Suppressor macrophage (primary cell): ENCODE data around the gene PRR7.

ENCODE experiments used
- DNase-seq, 4 experiments: peaks; one replicate each; pipeline ENCODE4 v3.0.0-alpha.2; 2020 to 2022

The PRR7 gene

DNA sequence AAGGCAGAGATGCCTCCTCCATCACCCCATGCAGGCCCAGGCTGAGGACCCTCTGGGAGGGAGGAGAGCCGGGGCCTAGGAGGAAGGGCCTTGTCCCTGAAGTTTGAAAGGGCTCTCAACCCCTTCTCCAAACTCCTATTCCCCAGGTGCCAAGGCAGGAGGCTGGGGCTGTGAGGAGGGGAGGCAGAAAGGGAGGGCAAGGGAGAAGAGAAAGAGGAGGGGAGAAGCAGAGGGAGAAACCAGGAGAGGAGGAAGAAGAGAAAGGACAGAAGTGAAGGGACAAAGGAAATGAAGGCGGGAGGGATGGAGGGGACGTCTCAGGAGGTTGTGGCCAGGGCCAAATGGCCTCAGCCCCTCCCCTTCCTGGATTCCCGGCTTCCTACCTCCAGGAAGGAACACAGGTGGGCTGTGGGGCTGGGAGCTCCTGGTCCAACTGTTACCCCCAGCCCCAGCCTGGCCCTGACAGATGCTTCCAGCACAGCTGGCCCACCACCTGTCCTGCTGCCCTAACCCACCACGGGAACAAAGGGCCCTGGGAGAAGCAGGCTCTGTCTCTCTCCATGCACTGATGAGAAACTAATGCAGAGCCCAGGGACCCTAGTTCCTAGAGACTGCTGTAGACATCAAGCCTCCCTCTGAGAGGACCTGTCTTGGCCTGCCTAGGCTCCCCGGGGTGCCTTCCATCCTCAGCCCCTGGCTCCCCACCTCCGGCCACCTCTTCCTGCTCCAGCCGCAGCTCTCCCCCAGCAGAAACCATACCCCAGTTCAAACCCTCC, 23.3 kb downstream of the PRR7 start:
- DNase-seq = no peak

DNA sequence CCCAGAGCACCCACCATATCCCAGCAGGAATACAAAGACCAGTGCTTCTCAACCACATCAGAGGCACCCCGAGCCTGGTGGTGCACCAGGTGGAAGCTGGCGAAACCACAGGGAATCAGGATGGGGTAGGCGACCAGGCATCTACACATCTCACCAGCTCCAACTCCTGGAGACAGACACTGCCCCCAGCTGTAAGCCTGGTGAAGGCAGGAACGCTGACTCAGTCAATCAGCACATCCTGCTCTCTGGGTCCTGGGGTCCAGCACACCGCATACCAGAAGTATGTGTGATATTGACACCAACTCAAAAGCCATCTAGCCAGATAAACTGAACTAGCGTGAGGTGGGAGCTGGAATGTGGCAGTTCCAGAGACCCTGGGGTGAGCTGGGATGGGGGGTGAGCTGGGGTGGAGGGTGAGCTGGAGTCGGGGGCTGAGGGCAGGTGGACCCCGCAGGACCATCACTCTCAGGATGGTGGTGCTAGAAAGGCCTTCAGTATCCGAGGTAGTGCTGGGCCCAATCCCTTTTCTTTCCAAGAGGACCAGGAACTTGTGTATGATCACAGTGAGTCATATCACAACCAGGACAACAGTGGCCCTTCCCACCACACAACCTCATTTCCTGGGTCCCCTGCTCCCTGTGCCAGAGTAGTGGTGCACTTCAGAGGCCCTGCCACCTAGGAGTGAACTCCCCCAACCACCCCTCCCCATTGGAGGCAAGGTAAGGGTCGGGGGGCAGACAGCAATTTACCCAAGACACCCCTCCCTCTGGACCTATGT, 24.3 kb downstream of the PRR7 start:
- DNase-seq = no peak

DNA sequence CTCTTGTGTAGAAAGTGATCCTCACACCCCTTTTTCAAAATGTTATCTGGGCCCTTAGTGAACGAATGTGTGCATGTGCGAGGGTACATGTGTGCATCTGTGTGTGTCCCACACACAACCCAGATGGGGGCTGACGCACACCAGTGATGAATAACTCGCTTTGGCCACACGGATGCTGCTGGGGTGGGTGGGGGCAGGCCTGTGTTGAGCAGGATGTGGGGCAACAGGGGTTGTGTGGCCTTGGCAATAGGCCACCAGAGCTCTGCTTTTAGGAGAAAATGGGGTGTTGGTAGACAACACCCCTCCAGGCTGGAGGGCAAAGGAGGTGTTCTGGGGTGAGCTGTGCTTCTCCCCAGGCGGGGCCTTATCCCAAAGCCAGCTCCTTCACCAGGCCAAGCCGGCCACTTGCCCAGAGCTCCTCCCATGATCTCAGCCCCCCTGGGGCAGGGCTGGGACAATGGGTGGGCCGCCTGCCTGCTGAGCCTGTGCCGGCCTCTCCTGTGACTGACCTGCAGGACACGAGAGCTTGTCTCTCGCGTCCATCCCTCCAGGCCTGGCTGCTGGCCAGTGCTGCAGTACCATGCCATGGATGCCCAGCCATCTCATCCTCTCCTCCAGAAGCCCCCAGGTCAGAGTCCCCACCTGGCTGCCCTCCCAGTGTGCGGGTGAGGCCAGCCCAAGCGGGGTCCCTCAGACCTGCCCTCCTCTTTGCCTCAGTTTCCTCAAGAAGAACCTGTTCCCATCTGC, 25.2 kb downstream of the PRR7 start:
- no peak for DNase-seq

DNA sequence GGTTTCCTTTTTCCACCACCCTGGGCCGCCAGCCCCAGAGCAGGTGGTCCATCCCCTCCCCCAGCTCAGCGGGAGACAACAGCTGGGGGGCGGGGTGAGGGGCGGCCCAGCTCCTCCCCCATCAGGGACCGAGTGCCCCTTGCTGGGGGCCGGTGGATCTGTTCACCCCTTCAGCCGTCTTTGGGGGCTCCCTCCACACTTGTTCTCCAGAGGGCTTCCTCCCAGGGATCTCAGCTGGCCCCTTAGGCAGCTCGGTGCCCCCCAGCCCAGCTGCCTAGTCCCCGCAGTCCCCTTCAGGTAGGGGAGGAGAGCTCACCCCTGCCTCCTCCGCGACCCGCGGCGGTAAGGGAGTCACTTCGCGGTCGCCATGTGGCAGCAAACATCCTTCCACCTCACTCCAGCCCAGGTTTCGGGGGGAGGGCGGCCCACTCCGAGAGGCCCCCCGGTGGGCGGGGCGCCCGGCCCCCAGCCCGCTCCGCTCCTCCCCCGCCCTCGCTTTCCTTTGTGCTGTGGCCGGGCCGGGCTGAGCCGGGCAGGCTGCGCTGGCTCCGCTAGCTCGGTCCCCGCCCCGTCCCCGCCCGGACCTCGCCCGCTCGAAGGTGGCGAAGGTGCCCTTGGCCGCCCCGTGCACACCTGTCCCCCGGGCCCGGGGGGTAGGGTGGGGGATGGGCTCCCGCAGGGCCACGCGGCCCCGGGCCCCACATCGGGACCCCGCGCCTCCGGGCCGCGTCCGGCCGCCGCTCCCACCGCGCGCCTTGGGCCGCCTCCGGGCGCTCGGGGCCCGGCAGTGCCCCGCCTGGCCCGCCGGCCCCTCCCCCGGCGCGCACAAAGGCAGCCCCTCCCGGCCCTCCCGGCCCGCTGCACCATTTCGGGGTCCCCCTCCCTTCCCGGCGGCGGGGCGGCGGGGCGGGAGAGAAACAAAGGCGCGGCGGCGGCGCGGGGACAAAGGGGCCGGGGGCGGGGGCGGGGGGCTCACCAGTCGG, 26.1 kb downstream of the PRR7 start:
- DNase-seq = peak in 1 of 4 experiments; percentile 42

DNA sequence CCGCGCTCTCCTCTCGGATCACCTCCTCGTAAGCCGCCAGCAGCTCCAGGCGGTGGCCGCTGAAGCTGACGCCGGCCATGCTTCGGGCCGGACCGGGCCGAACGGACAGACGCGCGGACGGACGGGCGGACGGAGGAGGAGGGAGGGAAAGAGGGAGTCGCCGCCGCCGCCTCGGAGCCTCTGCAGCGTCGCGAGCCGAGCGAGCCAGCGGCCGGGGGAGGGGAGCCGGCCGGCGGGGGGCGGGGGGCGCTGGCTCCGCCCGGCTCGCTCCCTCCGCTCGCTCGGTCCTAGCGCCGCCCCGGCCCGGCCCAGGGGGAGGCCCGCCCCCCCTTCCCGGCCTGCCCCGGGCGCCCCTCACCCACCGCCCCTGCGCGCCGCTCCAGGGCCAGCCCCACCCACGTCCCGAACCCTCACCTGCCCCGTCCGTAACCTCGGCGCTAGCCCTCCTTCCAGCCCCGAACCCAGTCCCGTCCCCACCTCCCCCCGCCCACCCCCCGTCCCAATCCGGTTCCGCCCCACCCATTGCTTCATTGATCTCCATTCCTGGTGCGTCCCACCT, 26.9 kb downstream of the PRR7 start, which contains the start of gene DBN1:
Gene DBN1, minus strand, starts transcription at position 192 of the 559 bp plus-strand sequence. Its CDS starts 113 bp downstream, at position 79.
- peak in 1 of 4 experiments; percentile 56 for DNase-seq

DNA sequence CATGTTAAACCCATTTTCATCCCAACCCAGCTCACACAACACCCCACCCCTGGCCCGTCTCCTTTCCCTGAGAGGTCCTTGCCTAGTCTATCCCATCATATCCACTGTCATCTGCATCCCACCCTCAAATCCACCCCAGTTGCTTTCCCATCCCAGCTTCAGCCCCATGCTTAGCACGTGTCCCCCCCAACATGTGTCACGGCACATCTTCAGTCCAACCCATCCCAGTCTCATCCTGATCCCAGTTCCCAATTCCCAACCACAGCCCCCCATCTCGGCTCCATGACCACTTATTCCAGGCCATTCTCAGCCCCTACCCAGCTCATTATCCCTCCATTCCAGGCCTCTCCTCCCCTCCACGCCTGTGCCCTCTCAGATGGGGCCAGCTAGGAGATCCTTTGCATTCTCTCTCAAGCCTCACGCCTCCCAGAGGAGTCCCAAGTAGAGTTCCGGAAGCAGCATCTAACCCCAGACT, 27.4 kb downstream of the PRR7 start:
- no peak for DNase-seq

DNA sequence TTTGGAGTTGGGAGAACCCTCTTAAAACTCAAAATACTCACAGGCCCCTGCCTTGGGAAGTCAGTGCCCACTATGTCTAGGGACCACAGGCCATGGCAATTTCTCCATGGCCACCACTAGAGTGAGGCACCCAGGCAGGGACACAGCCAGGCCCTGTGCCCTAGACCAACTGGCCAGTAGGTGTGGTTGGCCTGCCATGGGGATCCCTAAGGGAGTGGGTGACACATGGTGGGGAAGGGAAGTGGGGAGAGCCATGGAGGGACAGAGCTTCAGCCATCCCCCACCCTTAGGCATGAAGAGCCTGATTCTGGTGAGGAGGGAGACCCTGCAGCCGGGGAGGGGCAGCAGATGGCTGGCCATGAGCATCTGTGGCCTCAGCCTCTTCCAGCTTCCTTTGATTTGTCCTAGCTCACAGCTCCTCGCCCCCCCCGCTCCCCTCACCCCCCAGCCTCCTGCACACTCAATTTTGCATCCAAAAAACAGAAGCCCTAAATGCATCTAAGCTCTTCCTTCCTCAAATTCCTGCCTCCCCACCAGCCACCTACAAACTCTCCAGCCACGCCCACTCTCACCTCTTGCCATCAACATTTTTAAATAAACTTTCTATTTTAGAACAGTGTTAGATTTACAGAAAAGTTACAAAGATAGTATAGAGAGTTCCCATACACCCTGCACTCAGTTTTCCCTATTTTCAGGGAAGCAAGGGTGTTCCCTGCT, 28.4 kb downstream of the PRR7 start:
- peak in 2 of 4 experiments; percentile 37 to 55 for DNase-seq

DNA sequence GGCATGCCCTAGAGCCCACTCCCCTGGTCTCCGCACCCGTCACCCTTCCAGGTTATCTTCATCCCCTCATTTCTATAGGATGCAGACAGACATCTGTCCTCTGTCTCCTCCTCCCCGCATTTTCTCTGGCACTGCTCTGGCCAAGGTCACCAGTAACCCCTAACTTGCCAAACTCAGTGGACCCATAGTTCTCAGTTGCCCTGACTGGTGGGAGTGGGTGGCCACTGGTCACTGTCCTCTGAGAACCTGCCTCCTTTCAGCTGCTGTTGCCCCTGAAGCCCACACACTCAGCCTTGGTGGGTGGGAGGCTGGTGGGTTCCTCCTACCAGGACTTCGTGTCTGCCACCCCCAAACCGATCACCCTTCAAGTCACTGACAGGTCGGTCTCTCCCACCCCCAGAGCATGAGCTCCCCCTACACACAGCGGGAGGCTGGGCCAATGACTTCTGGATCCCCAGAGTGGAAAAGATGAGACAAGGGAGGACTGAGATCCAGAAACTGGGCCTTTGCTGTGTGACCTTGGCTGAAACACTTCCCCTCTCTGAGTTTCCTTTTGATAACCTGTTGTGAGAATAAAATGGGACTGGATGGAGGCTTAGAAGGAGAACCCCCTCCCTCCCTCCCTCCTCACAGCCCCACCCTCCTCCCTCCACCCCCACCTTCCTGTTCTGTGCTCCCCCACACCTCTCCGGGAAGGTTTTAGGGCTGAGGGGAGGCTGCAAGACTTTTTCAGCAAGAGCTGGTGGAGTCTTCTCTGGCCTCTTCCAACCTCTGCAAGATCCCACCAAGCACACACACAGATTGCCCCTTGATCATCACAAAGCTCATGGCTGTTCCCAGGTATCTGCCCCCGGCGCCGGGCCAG, 29.2 kb downstream of the PRR7 start:
- DNase-seq = no peak

DNA sequence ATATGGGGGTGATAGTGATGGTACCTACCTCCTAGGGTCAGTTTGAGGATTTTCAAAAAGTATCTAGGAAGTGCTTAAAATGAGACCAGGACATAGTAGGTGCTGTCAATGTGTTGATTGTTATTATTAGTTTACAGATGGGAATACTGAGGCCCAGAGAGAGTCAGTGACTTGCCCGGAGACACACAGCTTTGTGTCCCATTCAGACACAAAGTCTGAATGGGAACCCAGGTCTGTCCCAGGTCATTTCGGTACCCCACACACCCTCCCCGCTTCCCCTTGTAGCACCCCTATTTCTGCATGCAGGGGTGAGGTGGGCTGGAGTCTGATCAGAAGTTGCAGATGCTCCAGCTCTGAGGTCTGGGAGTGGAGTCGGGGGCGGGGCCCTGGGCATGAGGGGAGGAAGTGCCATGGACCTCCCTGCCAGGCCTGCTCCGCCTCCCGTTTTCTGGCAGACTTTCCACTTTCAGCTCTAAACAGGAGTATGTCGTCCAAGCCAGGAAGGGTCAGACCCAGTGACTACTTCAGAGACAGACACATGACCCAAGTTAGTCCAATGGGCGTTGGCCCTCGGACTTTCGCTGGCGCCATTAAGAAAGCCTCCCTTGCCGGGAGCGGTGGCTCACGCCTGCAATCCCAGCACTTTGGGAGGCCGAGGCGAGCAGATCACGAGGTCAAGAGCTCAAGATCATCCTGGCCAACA, 30.1 kb downstream of the PRR7 start:
- peak in 1 of 4 experiments; percentile 47 for DNase-seq

DNA sequence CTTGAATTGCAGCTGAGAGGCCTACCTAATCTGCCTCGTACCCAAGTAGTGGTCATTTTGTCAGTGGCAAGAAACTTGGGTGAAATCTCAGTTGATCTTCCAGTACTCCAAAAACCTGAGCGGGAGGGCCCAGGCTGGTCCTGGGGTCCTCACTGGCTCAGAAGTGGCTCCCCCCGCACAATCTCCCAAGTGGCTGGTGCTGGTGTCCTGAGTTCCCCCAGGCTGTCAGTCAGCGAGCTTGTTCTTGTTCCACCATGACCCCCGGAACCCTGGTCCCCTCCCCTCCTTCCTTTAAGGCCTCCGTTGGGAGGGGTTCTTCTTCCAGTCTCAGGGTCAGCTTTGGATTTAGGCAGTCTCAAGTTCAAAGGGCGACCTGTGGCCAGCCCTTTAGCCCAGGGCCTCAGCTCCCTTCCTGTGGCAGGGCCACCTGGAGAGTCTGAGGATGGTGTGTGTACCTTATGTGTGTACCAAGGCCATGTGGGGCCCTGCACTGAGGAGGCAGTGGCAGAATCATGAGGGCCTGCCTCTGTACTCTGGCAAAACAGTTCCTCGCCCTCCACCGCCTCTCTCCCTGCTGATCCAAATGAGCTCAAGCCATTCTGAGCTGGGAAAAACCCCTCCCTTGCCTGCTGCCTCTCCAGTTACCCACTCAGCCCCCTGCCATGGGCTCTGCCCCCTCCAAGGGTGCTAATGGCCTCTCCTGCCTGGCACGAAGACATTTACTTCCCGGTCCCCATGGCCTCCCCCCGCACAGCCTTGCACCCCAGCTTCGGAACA, 31.3 kb downstream of the PRR7 start:
- DNase-seq = no peak

DNA sequence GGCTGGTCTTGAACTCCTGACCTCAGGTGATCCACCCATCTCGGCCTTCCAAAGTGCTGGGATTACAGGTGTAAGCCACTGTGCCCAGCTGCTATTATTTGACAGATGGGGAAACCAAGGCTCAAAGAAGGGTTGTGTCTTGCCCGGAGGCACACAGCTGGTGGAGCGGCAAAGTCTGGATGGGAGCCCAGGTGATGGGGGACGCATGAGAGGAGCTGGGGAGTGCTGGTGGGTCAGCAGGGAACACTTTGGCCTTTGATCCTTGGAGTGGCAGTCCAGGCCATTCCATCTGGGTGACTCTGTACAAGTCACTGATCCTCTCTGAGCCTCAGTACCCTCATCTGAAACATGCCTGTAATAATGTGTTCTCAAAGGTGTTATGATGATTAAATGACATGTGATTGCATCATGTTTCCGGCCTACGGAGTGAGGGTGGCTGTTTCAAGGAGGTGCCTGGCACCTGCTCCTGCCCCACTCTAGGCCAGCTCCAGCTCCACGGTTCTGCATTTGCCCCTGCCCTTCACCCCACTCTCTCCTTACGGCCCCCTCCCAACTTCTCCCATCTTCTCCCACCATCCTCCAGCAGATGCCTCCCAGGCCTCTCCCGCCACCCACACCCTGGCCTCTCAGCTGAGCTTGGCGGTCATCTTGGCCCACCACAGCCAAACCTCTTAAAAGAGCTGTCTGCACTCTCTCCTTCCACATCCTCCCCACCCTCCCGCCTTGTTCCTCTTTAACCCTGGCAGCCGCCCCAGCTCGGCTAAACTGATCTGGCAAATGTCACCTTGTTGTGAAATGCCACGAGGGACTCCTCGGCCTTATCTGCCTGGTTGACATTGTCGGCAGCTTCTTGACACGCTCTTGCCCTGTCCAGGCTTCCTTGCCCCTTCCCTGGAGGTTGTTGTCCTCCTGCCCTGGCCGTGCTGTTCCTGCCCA, 32.4 kb downstream of the PRR7 start:
- DNase-seq = peak; percentile 84 to 91 (median 90)

DNA sequence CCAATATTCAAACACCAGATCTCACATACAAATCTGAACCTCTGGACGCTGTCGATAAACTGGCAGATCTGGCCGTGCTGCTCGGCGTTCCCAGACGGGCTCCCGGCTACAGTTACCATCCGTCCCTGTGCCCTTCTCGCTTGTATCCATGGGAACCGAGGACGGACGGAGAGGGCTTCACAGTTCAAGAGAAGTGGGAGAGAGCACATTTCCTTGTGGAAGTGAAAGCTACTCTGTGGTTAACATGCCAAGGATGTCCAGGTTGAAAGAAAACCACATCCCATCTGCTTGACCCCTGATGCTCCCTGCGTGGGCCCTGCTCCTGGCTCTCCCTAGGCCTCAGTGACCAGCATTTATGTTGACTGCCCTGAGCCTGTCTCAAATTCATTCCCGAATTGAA, 33.2 kb downstream of the PRR7 start:
- peak; percentile 53 to 76 (median 71) for DNase-seq

DNA sequence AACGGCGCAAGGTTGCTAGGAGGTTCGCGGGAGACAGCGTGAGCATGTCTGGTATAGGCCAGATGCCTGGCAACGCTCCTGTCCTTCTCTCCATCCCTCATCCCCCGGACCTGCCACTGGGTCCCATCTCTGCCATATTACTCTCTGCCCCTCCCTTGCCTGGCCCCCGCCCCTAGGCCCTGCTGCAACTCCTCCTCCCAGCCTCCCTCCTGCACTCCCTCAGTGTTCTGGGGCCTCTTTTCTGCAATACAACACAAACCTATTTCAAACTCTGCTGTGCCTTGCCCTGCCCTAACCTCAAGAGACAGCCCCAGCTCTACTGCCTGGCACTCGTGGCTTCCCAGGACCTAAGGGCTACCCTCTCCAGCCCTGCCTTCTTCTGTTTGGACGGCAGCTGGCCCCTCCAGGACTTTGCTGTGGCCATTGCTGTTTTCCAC, 35.8 kb downstream of the PRR7 start:
- peak in 1 of 4 experiments; percentile 1 for DNase-seq

DNA sequence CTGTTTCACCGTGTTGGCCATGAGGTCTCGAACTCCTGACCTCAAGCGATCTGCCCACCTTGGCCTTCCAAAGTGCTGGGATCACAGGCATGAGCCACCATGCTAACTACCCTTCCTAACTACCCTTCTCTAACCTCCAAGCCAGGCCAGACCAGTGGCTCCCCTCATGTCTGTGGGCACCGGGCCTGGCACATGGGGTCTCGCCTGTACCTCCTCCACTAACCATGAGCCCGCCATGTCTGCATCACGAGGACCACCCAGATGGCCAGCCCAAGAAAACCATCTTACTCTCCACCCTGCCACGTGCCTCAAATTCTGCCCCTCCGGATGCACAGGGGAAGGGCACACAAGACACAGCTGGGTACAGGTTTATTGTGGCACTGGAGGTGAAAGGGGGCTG, 36.4 kb downstream of the PRR7 start:
- DNase-seq = peak in 1 of 4 experiments; percentile 1

DNA sequence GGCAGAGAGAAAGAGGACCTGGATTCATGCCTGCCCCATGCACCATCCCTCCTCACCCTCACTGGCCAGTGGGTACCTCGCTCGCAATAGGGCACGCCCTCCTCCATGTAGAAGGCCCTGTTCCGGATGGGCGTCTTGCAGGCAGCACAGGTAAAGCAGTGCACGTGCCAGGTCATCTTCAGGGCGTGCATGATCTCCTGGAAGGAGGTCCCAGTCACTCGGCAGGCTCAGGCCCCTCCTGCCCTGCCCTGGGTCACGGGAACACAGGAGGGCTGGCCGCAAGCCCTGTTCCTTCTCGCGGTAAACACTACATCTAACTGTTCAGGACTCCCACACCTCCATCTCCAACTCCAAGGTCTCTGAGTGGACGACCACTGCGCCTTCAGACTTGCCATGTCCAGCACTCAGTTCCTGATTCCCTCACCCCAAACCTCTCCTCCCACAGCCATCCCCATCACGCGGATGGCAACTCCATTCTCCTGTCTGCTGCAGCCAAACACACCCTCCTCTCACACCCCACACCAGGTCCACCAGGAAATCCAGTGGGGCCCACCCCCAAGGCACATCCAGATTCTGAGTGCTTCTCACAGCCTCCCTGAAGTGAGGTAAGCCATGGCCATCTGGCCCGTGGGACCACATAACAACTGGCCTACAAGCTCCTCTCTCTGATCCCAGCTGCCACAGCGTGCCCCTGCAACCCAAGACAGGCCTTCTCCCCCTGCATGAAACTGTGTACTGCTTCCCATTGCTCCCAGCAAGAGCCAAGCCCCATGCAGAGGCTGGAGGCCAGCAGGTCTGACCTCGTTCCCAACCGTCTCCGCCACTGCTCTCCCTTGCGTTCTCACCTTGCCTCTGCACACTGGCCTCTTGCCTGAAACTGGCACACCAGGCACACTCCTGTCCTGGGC, 37.6 kb downstream of the PRR7 start:
- peak in 1 of 4 experiments; percentile 2 for DNase-seq
